ENCODE measurements around the gene ATG9B.

Gene ATG9B

DNA sequence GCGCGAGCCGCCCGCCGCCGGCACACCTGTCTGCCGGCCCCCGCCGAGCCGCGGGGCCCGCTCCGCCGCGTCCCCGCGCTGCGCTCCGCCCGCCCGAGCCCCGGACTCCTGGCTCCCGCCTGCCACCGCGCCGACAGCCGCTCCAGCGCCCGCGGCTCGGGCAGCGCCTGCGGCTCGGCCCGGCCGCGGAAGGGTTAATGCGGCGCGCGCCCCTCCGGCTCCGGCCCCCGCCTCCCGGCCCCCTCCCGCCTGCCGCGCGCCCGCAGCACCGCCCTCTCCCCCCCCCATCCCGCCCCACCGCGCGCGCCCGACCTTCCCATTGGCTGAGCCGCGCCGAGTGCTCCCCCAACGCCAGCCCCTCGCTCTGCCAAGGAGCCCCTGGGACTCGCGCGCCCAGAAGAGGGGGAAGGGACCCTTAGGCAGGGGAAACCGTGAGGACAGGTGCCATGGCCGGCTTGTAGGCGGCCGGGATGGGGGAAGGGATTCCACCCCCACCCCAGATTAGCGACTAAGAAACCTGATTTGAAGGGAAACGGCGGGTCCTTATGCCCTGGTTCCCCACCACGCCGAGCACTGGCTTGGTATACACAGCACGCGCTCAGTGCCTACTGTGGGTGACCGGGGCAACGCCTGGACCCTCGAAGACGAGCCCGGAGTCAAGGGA, 46.0 kb downstream of the ATG9B start, which contains the start of gene KCNH2:
Gene KCNH2, minus strand, starts transcription at position 196 of the 664 bp plus-strand sequence. CDS start 408 bp downstream, outside the sequence.
- no peak for DNase-seq (ENCODE audit: low read depth)
- H3K4me3 ChIP-seq (ENCODE audit: low read length) = no peak within 1 kb of the TSS
- no peak for TF ChIP-seq CTCF (IDR thresholded peaks at IDR 0.05; ENCODE audit: insufficient read depth, low read depth, low read length, missing control alignments)

- DNase-seq (ENCODE audit: low read depth) = no peak
- H3K4me3 ChIP-seq (ENCODE audit: low read length) = no peak overlapping the region
- no peak for TF ChIP-seq CTCF (IDR thresholded peaks at IDR 0.05; ENCODE audit: insufficient read depth, low read depth, low read length, missing control alignments)
Measured at GRCh38 chr7:150977382-150978125, 46.7 kb downstream of the ATG9B start.

- TF ChIP-seq CTCF (IDR thresholded peaks at IDR 0.05; ENCODE audit: insufficient read depth, low read depth, low read length, missing control alignments) = no peak
- no peak for DNase-seq (ENCODE audit: low read depth)
- H3K4me3 ChIP-seq (ENCODE audit: low read length) = no peak overlapping the region
Measured at GRCh38 chr7:150976529-150977381, 47.5 kb downstream of the ATG9B start.

GRCh38 chr7:150975536-150976319, 48.6 kb downstream of the ATG9B start:
- TF ChIP-seq CTCF (IDR thresholded peaks at IDR 0.05; ENCODE audit: insufficient read depth, low read depth, low read length, missing control alignments) = no peak
- no peak overlapping the region for H3K4me3 ChIP-seq (ENCODE audit: low read length)
- DNase-seq (ENCODE audit: low read depth) = no peak

DNA sequence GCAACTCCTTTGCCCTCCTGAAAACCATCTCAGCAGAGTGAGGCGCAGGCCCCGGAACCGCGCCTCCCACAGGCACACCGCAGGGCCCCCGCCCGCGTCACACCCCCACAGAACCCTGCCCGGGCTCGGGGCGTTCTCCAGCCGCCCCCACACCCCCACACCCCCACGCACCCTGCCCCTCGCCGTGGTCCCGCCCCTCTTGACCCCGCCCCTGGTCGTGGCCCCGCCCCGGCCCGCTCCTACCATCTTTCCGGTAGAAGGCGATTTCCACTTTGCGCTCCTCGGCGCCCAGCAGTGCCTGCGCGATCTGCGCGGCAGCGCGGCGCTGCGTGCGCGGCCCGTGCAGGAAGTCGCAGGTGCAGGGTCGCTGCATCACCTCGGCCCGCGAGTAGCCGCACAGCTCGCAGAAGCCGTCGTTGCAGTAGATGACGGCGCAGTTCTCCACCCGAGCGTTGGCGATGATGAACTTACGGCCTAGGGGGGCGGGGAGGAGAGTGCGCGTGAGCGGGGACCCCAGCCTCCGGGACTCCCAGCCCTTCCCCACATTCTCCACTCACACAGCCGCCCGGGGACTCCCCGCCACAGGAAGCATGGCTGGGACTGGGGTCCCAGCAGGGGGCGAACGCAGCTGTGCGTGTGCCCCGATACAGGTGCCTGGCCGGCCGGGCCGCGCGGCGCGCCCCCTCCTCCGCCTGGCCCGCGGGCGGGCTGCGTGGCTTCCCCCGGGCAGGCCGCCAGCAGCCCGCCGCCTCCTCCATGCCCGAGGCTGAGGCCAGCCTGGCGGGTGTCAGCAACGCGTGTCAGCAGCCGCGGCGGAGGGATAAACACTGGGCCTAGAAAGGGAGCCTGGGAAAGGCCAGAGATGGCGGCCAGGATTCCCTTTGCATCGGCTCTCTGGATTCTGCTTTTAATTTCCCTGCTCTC, 49.6 kb downstream of the ATG9B start:
- peak; percentile 3 for TF ChIP-seq CTCF (IDR thresholded peaks at IDR 0.05; ENCODE audit: insufficient read depth, low read depth, low read length, missing control alignments)
- peak overlapping the region; percentile 27 for H3K4me3 ChIP-seq (ENCODE audit: low read length)
- no peak for DNase-seq (ENCODE audit: low read depth)

Data from epithelial cell of esophagus (primary cell).